ENCODE data around the gene ONECUT1.

Gene ONECUT1

DNA sequence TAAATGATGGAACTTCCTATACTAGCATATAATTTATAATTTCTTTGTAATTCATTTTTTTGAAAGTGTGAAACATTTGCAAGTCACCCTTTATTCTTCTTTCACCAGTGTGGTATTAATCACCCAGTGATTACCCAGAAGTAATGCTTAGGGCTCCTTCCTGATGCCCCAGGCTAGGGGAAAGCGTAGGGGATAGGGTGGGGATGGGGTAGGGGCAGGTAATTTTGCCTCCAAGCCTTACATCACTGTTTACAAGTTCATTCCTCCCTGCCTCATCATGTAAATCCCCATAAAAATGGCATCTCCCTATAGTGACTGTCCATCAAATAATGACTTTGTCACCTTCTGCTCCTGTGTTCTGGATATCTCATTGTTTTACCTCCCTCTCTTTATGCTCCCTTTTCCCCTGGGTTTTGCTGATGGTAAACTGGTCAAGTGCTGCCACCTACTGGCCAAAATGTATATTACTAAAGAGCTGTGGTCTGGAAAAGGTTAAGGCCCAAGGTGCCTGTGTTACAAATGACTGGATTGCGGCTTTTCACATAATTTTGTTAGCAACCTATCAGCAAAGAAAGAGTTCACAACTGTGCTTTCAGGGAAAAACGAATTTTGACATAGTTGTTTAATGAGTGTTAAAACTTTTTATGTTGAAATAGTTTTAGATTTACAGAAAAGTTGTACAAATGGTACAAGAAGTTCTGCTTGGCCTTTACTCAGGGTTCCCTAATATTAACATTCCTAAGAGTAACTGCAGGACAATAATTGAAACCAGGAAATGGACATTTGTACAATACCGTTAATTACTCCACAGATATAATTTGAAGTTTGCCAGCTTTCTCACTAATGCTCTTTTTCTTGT, 54.7 kb downstream of the ONECUT1 start:
- no peak for TF ChIP-seq ZNF274 (IDR thresholded peaks at IDR 0.05; ENCODE audit: low read depth, low read length)
- H3K4me3 ChIP-seq (ENCODE audit: low read length), result no peak overlapping the region

DNA sequence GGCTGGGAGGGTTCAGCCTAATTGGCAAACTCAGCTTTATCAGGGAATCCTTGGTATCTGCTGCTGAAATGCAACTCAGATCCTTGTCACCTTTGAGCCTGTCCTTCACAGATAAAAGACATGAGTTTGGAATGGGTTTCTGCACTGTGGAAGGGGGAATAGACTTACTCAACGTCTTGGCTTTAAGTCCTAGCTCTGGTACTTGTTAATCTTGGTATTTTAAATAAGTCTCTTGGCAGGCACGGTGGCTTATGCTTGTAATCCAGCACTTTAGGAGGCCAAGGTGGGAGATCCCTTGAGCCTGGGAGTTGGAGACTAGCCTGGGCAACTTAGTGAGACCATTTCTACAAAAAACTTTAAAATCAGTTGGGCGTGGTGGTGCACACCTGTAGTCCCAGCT, 55.8 kb downstream of the ONECUT1 start:
- no peak for TF ChIP-seq ZNF274 (IDR thresholded peaks at IDR 0.05; ENCODE audit: low read depth, low read length)
- H3K4me3 ChIP-seq (ENCODE audit: low read length), result no peak overlapping the region

DNA sequence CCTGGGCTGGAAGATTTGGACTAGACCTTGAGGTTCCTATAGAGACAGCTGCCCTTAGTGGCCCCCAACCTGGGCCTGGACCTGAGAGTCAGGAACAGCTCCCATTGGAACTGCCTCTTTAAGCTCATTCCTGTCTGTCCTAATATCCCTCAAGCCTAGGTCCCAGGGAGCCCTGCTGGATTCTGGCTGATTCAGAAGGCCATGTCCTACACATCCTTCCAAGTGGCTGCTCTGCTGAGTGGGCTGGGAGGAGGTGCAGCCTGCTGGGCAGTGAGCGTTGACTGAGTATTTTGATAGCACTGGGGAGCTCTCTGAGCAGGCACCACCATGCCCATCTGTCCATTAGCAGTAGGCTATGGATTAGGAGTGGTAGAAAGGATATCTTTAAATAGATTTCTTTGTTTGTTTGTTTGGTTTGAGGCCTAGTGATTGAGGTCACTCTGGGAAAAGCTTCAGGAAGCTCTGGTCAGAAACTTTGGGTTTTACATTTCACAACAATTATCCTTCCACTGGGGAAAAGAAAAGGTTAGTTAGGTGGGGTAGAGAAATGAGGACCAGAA, 56.4 kb downstream of the ONECUT1 start:
- no peak overlapping the region for H3K4me3 ChIP-seq (ENCODE audit: low read length)
- no peak for TF ChIP-seq ZNF274 (IDR thresholded peaks at IDR 0.05; ENCODE audit: low read depth, low read length)

DNA sequence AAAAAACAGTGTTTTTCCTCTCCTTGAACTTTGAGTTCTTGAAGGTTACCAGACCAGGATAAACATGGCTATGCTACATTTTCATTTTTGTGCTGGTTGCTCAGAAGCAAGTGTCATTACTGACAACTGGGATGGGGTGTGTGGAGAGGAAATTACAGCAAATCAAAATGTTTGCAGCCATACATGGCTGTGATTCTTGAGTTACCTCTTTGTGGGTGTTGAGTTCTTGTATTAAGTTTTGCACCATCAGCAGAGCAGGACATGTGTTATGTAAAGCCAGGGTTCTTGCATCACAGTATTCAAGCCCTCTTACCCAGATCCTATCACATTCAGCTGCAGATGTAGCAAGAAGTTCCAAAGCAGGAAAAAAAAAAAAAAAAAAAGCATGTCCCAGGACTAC, 57.0 kb downstream of the ONECUT1 start:
- H3K4me3 ChIP-seq (ENCODE audit: low read length), result no peak overlapping the region
- no peak for TF ChIP-seq ZNF274 (IDR thresholded peaks at IDR 0.05; ENCODE audit: low read depth, low read length)

DNA sequence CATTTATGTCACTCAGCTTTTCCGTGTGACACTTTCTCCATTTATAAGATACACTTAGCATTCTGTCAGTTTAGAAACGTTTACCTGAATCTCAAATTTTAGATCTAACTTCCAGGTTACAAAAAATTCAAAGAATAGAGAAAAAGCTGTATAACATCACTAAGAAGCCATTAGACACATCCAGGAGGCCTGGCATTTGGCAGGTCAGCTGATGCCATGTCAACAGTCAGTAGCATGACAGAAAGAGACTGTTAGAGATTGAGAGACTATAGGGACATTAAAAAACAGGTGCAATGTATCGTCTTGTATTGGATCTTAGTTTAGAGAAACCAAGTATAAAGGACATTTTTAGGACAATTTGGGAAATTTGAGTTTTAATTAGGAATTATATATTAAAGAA, 57.6 kb downstream of the ONECUT1 start:
- no peak overlapping the region for H3K4me3 ChIP-seq (ENCODE audit: low read length)
- TF ChIP-seq ZNF274 (IDR thresholded peaks at IDR 0.05; ENCODE audit: low read depth, low read length), result no peak

DNA sequence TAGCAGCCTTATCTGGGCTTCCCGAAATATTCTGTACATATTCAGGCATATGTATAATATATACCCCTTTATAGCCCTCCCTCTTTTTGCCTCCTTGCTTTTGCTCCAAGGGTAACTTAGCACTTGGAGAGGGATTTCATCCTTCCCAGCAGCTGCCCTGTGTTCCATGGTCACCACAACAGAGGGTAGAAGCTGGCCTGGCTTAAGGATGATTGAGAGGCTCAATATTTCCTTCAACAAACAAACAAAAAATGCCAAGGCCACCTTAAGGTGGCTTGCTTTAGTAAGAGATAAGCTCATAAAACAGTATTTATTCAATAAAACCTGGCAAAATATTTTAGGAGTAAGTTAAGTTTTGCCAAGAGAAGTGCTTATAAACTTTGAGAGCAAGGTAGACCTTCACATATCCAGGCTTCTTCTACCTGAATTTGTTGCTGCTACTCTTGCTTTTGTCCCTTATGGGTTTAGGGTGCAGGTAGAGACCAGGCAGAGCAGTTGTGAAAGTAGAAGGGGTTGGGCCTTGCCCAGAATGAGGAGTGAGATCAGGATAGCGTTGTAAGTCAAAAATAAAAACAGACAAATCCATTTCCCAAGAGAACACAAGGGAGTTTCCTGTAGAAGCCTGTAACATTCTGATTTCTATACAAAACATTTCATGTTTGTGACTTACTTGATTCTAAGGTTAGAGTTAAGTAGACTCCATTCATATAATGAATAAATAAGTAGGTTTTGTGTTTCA, 58.2 kb downstream of the ONECUT1 start:
- TF ChIP-seq ZNF274 (IDR thresholded peaks at IDR 0.05; ENCODE audit: low read depth, low read length), result no peak

DNA sequence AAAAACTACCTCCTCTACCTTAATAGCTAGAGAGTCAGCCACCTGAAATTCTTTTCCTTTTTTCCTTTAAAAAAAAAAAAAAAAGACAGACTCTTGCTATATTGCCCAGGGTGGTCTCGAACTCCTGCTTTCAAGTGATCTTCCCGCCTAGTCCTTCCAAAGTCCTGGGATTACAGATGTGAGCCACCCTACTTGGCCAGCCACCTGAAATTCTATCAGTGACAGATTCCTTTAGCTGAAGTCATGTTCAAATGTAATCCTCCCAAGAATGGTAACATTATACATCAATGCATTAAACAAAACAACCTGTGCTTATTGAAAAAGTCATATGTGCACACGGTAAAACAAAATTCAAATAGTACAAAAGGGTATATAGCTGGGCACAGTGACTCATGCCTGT, 59.1 kb downstream of the ONECUT1 start:
- no peak overlapping the region for H3K4me3 ChIP-seq (ENCODE audit: low read length)
- TF ChIP-seq ZNF274 (IDR thresholded peaks at IDR 0.05; ENCODE audit: low read depth, low read length), result no peak

More for the DNA sequence above, 58.2 kb downstream of the ONECUT1 start:
- H3K4me3 ChIP-seq (ENCODE audit: low read length), result no peak overlapping the region

DNA sequence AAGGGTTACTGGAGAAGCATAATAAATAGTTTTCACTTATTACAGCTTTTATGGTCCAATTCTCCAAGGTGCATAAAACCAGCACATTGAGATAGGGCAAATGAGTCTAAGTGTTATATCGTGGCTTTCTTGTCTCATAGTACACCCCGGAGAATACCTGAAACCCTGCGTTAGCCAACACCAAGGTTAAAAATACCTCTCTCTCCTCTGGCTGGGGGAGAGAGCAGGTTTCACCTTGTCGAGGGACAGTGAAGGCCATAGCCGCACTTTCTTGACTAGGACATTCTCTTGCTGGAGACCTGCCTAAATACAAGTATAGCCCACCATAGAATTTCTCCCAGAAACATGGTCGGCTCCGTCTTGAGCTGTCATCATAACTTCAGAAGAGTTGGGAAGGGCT, 59.5 kb downstream of the ONECUT1 start:
- TF ChIP-seq ZNF274 (IDR thresholded peaks at IDR 0.05; ENCODE audit: low read depth, low read length), result no peak
- H3K4me3 ChIP-seq (ENCODE audit: low read length), result no peak overlapping the region

DNA sequence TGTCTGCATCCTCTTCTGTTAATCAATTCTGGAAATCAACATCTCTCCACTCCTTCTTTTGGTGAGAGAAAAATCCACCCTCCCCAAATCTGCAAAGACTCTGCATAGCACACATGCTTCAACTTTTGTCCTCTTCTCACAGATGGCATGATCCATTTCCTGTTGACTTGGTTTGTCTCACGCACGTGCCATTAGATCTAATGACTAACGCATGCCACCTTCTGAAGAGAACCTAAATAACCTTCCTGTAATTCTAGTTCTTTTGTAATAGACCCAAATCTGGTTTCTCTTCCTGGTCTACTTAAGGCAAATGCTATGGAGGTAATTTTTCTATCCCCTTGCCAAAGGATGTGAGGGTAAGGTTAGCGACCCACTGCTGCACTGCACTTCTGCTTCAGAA, 60.0 kb downstream of the ONECUT1 start:
- no peak overlapping the region for H3K4me3 ChIP-seq (ENCODE audit: low read length)
- no peak for TF ChIP-seq ZNF274 (IDR thresholded peaks at IDR 0.05; ENCODE audit: low read depth, low read length)

DNA sequence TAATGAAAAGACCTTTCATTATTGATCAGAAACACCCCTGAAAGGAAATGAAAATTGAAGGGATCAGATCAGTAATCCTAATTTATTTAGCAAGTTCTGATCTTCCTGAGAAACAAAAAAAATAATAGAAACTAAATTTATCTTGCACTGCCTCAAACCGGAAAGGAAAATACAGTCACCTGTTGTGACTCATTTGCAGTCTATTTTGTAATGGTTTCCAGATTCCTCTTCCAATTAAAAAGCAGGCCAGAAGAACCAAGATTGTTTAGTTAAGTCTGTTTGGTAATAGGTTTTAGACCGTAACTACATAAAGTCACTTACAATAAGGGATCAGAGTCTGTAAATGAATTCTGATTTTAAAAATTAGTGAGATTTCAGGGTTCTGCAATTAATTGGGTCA, 61.2 kb downstream of the ONECUT1 start:
- no peak for TF ChIP-seq ZNF274 (IDR thresholded peaks at IDR 0.05; ENCODE audit: low read depth, low read length)
- H3K4me3 ChIP-seq (ENCODE audit: low read length), result no peak overlapping the region

DNA sequence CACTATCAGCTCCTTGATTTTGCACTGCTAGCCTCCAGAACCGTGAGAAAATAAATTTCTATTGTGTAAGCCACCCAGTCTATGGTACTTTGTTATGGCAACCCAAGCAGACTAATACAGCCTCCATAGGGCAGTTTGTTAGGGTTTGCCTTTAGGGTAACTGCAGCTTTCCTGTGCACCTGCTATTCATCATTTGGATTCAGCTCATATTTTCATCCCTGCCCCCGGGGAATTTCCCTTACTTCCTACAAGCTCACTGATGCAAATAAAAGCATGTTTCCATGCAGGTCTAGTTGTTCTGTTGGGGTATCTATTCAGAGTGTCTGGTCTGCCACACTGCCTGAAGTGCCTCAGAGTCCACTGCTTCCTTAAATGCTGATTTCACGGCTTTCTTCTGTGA, 62.3 kb downstream of the ONECUT1 start:
- no peak overlapping the region for H3K4me3 ChIP-seq (ENCODE audit: low read length)
- no peak for TF ChIP-seq ZNF274 (IDR thresholded peaks at IDR 0.05; ENCODE audit: low read depth, low read length)

DNA sequence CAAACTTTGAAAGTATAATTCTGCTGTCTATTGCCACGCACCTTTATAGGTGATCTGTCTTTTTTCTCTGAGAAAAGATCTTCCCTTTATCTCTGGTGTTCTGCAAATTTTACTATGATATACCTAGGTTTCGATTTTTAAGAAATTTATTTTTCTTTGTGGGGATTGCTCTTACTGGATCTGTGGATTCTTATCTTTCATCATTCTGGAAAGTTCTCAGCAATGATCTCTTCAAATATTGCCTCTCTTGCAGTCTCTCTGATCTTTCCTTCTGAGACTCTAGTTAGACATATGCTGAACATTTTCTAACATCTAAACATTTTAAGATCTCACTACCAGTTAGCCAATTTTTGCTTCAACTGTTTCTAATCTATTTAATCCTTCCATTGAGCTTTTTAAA, 63.9 kb downstream of the ONECUT1 start:
- no peak for TF ChIP-seq ZNF274 (IDR thresholded peaks at IDR 0.05; ENCODE audit: low read depth, low read length)
- H3K4me3 ChIP-seq (ENCODE audit: low read length), result no peak overlapping the region

DNA sequence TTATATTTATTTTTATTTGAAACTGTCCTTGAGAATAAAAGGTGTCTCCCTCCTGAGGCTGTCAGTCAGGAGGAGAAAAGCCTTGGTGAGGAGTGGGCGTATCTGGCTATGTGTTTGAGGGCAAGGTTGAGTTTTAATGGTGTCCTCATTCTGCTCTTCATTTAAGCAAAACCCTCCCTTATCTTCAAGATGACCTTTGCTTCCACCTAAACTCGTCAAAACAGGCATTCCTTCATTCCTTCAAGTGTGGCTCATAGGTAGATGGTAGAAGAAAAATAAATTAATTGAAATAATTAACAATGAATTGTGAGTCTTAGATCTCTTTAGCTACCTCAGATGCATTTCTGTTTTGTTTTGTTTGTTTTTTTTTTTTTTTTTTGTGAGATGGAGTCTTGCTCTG, 71.6 kb downstream of the ONECUT1 start:
- H3K4me3 ChIP-seq (ENCODE audit: low read length), result no peak overlapping the region
- TF ChIP-seq ZNF274 (IDR thresholded peaks at IDR 0.05; ENCODE audit: low read depth, low read length), result no peak

DNA sequence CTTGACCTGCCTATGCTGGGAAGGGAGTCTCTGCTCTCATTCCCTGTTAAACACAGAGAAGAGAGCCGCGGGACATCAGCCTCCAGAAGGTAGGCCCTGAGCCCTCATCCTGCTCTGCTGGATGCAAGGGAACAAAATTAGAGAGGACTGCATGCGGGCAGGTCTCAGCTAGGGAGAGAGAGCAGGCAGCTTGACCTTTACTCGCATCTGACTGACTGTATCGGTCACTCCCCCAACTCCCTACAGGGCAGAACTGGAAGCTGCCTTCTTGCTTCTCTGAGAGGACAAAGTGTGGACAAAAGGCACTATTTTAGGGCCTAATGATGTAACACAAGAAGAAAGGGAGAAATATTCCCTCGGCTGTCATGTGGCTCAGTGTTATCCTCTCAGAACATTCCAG, 72.2 kb downstream of the ONECUT1 start:
- no peak overlapping the region for H3K4me3 ChIP-seq (ENCODE audit: low read length)
- no peak for TF ChIP-seq ZNF274 (IDR thresholded peaks at IDR 0.05; ENCODE audit: low read depth, low read length)

DNA sequence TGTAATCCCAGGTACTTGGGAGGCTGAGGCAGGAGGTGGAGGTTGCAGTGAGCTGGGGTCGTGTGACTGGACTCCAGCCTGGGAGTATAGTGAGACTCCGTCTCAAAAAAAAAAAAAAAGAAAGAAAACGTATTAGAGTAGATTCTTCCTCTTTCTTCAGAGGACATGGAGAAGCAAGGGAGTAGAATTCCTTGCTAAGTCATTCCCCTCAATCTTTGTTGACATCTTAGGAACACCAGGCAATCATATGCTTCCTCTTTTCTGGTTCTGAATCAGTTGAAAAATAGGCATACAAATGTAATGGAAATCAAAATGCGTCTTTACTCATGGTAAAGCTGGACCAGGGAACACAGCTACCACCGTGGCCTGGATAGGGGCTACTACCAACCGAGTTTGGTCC, 72.7 kb downstream of the ONECUT1 start:
- H3K4me3 ChIP-seq (ENCODE audit: low read length), result no peak overlapping the region
- TF ChIP-seq ZNF274 (IDR thresholded peaks at IDR 0.05; ENCODE audit: low read depth, low read length), result no peak

All from GM08714 (cell line).